EH (cell line): ENCODE data around the gene PREP.
A peak's percentile ranks its signal among the peaks of the same experiment; 100 is the strongest.

Experiments used
- DNase-seq: peaks from one replicate; pipeline ENCODE4 v3.0.0-alpha.2; 2015; ENCODE audit warnings: low read depth

PREP gene

DNA sequence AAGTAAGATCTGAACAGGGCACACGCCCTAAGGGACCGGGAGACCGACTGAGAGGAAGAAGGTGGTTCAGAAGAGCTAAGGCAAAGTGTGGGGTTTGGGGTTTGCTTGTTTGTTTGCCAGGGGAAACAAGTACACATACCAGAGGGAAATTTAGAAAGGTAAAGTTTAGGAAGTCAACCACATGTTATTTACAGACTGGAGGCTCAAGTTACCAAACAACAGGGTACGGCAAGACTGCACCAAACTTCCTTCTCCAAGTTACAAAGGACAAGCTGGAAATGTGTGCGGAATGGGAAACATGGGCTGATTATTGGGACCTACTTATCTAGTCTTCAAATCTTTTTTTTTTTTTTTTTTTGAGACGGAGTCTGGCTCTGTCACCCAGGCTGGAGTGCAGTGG is 11.2 kb downstream of the PREP start:
- no peak for DNase-seq

GRCh38 chr6:105389543-105389942 is 13.3 kb downstream of the PREP start:
- DNase-seq: no peak

GRCh38 chr6:105388392-105388791 is 14.5 kb downstream of the PREP start:
- no peak for DNase-seq

DNA sequence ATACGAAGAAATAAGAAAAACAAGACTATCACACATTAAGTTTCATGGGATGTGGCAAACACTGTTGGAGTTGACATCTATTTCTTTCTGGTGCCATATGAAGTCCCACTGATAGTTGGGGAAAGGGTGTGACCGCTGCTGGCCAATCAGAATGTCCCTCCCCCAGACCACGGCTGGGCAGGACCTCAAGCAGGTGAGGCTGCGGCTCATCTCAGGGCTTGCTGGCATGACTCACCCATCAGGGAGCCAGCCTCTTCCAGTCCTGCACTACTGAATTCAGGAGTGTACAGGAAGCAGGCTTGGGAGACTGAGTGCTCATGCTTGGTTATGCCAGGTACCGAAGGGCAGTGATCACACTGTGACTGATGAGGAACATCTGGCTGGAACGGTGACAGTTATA is 18.9 kb downstream of the PREP start:
- DNase-seq: no peak

GRCh38 chr6:105382958-105383357 is 19.9 kb downstream of the PREP start:
- no peak for DNase-seq

- peak; percentile 12 for DNase-seq
Measured at GRCh38 chr6:105382496-105382895, 20.4 kb downstream of the PREP start.

DNA sequence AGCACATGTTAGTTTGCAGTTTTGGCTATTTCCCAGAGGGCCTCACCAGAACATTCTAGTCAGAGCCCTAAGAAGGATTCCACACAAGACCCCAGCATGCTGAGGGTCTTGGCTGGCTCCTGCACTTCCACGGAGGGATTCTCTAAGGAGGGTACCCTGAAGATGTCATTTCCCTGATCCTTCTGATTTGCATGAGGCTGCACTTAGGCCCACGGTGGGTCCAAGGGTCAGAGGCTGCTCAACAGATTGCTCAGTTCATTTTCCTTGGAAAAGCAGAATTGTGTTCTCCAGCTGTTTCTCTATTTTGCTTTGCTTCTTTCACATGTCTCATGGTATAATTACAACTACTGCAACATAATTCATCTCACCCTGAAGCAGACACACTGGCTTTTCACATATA is 22.2 kb downstream of the PREP start:
- DNase-seq: no peak

DNA sequence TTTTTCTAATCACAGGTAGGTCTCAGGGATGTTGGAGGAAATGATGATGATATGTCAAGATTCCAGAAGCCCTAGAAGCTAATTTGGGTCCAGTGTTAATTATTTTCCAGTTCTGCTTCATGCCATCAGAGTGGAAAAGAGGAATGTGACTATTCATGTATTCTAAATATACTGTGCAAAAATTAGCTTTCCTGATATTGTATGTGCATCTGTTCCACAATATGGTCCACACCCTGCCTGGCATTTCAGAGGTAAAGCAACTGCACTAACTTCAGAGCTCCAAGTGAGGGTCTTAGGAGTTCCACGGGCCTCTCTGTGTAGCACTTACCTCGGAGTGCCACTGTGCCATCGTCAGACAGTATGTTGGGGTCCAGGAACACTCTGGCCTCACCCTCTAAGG is 27.1 kb downstream of the PREP start:
- DNase-seq: no peak

DNA sequence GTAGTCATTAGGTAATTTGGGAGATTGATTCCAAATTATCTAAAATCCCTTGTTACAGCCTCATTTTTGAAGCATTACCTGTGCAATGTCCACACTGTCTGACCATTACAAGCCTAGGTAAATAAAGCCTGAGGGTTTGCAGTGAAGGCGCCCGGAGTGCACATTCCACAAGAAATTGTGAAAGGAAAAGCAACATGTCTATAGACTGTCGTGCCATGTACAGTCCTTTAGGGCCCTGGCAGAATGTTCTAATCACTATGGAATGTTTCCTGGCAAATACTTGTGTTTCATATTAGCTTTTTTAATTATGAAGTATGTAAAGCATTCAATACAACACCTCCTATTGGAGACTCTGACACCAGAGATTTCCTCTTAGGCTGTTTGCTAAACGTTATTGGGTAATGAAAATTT is 28.9 kb downstream of the PREP start:
- DNase-seq: peak; percentile 85

- DNase-seq: no peak
Measured at GRCh38 chr6:105373481-105373880, 29.4 kb downstream of the PREP start.

GRCh38 chr6:105372849-105373182 is 30.1 kb downstream of the PREP start:
- no peak for DNase-seq

DNA sequence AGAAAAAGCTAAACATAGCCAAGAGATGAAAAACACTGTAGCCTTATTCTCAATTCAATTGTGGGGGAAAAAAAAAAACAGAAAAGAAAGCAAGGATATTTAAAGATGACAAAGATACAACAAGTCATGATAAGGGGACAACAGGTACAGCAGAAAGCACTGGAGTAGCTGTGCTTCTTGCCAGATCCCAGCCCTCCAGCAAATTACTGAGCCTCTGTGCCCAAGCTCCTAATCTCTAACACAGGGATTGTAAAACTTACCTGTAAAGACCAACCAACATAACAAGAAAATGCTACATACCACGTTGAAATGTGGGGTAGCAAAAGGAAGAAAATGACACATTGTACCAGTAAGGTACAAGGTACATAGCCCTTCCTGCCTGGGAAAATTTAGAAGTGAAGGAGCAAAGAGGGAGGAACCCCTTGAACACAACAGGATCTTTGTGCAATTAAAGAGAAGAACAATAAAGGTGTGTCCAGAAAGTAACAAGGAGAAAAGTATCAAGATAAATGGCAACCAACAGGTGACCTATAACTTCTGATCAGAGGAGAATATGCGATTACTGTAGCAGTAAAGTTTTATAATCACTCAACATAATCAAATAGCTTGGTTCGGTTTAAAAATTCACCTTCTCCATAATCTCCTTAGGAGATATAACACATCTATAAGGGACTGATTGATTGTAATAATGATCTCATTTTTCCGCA is 30.6 kb downstream of the PREP start:
- DNase-seq: no peak

GRCh38 chr6:105370351-105370750 is 32.5 kb downstream of the PREP start:
- no peak for DNase-seq

DNA sequence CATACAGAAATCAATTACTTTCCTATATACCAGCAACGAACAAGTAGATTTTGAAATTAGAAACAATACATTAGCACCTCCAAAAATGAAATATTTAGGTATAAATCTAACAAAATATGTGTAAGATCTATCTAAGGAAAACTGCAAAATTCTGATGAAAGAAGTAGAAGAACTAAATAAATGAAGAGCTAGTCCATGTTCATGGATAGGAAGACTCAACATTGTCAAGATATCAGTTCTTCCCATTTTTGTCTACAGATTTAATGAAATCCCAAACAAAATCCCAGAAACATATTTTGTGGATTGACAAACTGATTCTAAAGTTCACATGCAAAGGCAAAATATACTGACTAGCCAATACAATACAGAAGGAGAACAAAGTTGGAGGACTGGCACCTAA is 33.7 kb downstream of the PREP start:
- DNase-seq: no peak

DNA sequence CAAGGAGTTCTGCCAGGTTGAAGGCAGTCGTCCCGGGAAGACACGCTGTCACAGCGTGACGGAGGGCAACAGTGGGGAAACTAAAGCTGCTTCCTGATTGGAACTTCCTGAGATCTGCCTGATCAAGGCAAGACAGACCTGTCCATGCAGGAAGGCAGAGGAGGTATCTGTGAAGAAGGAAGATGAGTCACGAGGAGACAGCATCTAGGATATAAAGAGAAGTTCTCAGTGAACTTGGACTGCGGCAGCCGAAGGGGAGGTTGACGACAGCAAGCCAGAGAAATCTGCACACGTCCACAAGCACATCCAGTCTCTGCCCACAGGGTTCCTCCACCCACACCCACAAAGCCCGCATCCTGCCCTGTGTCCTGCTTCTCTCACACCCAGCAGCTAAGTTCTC is 38.6 kb downstream of the PREP start:
- peak; percentile 73 for DNase-seq

DNA sequence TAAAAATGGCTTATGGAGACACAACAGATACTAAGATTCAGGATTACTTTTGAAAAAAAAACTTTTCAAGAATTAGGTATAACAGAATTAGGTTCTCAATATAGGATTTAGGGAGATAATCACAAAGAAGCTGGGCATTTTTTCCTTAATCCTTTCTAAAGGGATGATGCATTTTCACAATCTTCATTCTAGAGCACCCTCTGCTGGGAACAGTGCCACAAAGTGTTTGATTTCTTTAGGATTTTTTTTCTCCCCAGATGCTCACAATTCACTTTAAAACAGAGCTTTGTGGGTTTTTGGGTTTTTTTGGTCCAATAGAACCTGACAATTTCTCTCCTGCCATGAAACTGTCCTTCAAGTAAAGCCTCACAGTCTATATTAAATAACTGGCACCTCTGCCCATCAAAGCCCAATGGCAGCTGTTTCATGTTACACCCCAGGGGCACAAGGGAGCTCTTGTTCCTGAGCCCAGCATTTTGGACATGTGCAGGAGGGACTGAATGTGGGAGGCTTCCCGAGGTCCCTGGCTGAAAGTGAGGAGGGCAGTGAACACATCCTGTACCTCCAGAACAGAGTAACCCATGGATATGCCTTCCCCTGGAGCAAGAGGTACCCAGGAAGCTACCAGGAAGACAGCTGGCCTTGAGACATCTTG is 39.7 kb downstream of the PREP start:
- DNase-seq: peak; percentile 55

GRCh38 chr6:105359419-105360370 is 43.2 kb downstream of the PREP start:
- DNase-seq: peak; percentile 94

- DNase-seq: no peak
Measured at GRCh38 chr6:105357165-105357564, 45.7 kb downstream of the PREP start.

DNA sequence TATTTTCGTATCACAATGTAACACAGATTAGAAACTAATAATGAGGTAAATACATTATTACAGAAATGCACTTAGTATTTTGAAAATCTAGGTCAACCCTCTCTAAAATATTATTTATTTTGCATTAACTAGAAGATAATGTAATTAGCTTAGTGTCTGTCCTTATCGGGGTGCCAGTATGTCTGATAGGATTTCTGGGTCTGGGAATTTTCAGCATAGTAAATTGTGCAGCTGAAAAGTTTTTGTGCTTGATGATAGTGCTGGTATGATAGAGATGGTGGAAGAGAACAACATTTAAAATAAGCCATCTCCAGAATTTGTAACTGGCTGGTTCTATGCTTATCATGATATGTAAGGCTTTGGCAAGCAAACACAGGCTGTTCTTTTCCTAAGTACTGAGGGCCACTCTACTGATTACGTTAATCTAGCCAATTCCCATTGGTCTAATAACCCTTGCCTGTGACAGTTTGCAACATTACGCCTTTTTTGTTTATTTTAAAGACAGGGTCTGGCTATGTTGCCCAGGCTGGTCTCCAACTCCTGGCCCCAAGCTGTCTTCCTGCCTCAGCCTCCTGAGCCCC is 50.8 kb downstream of the PREP start:
- no peak for DNase-seq

- no peak for DNase-seq
Measured at GRCh38 chr6:105348897-105349296, 54.0 kb downstream of the PREP start.

- peak; percentile 90 for DNase-seq
Measured at GRCh38 chr6:105346052-105346451, 56.8 kb downstream of the PREP start.

- no peak for DNase-seq
Measured at GRCh38 chr6:105345506-105345905, 57.4 kb downstream of the PREP start.
